Stimulated activated CD8-positive, alpha-beta memory T cell treated with anti-CD3 and anti-CD28 coated beads, Interleukin-12 subunit alpha, Interleukin-12 subunit beta, amount 100 ng/mL, for 1 hour (primary cell): ENCODE data around the gene TMEM128.
"Not testable (repeated sequence)": the region's sequence is repeated elsewhere in the genome, so short reads cannot be mapped to it uniquely, and the experiment has no call there.

ENCODE experiments used
- DNase-seq: peaks from one replicate; pipeline ENCODE4 v3.0.0-alpha.2; 2020; ENCODE audit warnings: low read depth

Gene TMEM128

GRCh38 chr4:4248029-4248884, at the start of gene TMEM128:
Gene TMEM128 (minus strand): TSS chr4:4248223. CDS start chr4:4248202, 21 bp downstream.
- DNase-seq, result peak; percentile 86

- DNase-seq, result no peak
Measured at GRCh38 chr4:4296283-4296846, 48.3 kb upstream of the TMEM128 start.

- no peak for DNase-seq
Measured at GRCh38 chr4:4293279-4293678, 45.3 kb upstream of the TMEM128 start.

DNA sequence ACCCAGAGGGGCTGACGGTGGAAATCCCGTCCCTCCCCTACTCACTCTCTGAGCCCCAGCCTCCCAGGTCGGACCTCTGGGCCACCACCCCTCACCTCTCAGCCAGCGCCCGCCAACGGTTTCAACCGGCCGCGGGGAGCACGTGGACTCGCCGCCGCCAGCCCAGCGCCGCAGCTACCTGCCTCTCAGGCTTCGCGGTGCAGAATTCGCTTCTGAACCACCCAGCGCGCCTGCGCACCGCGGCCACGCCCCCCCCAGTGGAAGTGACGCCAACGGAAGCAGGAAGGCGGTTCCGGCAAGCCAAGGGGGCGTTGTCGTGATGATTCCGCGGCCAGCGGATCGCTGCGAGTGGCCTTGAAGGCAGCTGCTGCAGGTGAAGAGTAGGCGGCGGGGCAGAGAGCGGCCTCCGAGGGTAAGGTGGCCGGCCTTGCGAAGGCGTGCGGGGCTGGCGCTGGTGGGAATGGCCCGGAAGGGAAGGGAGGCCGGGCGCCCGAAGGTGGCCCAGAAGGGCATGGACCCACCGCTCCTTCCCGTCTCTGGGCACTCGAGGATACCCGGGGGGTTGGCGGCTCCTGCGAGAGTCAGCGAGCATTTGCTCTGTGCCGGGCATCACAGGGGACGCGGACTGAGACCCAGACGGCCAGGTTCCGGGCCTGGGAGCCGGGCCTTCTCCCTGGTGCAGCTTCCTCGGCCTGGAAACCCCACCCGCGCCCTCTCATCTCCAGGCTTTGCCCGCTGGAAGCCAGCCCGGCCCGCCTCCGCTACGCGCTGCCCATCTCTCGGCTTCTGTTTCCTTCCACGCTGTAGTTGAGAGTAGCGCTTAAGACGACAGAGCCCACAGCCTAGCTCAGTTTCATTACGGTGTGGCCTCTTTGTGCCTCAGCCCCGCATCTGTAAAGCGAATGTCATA, 42.2 kb upstream of the TMEM128 start, which contains the start of the genes LYAR and ZBTB49:
LYAR (minus strand) TSS at position 214 of the 910 bp plus-strand sequence. CDS start 6,412 bp downstream, outside the sequence.
ZBTB49 (plus strand) TSS at position 311 of the 910 bp plus-strand sequence. CDS start 9,695 bp downstream, outside the sequence.
- peak; percentile 96 for DNase-seq

DNA sequence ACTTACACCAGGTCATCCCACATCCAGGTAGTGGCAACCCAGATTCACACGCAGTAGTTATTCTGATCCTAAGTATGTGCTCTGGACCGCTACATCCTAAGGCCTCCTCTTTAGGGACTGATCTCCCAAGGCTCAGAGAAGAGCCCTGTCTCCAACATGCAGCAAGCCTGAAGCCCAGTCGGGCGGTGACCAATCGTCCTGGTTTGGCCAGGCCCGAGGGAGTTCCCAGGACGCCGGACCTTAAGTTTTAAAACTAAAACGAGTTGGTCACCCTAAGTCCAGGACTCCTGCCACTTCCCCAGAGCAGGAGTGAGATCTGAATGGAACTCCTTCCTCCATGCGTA, 41.5 kb upstream of the TMEM128 start:
- DNase-seq, result no peak

- DNase-seq, result no peak
Measured at GRCh38 chr4:4289055-4289454, 41.0 kb upstream of the TMEM128 start.

GRCh38 chr4:4288098-4288497, 40.1 kb upstream of the TMEM128 start:
- DNase-seq, result no peak

DNA sequence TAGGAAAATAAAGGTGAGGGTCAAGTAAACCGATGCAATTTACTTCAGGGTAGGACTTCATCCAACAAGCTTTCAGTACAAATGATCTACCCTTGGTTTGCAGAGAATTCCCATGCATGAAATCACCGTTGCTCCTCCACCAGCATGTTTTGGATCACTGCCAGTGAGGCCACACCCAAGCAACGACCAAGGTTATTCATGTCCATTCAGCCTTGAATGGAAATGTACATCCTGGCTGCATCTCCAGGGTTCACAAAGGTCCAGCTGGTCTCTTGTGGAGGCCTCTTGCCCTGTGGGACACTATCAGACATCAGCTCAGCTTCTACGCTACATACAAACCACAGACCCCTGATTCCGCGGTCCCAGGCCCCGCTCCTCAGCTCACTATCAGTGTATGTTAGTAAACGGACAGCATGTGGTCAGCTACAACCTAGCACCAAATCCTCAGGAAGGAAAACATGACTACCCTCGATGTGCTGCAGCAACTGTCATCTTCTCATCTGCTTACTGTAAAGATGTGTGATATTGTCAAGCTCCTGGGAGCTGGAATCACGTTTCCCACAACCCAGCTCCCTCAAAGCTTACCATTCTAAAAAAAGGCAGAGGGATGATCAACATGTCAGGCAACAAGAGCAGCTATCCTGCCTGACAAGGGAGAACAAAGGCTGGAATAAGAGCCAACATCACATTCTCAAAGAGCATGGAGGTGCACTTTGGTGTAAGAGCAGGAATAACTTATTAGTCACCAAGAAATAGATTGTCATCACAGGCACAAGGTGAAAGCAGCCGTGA, 37.0 kb upstream of the TMEM128 start:
- no peak for DNase-seq

DNA sequence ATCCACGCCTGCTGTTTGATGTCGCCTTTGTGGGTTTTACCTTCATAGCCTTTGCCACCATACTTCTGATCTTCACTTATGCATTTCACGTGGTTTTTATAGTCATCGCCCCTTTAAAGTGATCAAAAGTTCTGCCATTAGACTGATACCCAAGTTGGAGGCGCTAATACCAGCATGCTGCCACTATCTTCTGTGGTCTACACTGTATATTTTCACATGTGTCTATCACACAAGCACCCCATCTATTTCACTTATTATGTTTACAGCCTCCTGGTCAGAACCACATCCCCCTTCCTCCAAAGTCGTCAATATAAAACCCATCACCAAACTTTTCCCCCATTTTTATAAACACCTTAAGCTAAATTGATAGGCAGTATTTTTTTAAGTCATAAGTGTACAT, 33.8 kb upstream of the TMEM128 start:
- DNase-seq, result no peak

DNA sequence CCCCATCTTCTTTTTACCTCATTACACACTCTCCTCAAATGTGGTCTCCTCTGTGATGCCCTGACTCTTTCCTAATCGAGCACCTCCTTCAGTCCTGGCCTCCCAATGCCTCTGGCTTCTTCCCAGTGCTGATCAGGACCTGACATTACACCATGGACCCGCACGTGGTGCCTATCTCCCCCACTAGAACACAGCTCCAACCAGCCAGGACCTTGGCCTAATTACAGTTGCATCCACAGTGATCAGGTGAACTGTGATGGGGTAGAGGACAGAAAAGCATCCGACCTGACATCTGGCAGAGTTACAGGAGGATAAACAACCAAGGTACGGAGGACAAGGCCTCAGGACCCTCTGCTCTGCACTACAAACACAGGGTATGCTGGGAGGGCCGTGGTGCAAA, 29.5 kb upstream of the TMEM128 start:
- DNase-seq, result no peak

DNA sequence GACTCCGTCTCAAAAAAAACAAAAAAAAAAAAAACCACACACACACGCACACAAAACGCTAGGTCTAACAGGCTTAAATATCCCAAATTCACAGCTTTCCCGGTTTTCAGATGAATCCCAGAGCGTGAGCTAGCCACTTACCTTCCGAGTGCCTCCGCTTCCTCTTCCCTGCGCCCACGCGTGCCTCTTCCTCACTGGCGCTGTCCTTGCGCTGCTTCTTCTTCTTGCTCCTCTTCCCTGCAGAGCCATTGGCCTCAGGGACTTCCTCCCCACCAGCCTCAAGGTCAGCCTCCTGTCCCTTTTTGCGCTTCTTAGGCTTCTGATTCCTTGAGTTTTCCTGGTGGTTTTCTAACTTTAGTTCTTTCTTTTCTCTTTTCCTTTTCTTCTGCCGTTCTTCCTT, 26.2 kb upstream of the TMEM128 start:
- DNase-seq, result no peak

DNA sequence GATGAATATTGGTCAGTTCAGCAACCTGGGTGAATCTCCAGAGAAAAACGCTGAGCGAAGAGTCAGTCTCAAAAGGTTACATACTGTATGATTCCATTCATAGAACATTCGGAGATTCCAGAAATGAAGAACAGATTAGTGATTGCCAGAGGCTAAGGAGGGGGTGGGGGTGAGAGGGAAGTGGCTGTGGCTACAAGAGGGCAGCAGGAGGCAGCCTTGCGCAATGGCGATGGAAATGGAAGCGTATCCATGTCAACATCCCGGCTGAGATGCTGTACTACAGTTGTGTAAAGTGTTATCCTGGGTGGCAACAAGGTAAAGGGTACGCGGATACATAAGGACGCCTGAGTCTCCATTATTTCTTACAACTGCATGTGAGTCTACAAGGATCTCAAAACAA, 23.9 kb upstream of the TMEM128 start:
- no peak for DNase-seq

GRCh38 chr4:4270529-4270928, 22.5 kb upstream of the TMEM128 start:
- no peak for DNase-seq

DNA sequence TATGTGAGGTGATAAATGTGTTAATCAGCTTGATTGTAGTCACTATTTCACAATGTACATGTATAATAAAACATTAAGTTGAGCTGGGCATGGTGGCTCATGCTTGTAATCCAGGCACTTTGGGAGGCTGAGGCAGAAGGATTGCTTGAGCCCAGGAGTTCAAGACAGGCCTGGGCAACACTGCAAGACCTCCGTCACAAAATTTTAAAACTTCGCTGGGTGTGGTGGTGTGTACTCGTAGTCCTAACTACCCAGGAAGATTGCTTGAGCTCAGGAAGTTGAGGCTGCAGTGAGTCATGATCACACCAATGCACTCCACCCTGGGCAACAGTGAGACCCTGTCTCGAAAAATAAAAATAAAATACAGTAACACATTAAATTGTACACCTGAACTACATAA, 21.8 kb upstream of the TMEM128 start:
- DNase-seq, result peak; percentile 7

GRCh38 chr4:4269331-4269731, 21.3 kb upstream of the TMEM128 start:
- peak; percentile 18 for DNase-seq

DNA sequence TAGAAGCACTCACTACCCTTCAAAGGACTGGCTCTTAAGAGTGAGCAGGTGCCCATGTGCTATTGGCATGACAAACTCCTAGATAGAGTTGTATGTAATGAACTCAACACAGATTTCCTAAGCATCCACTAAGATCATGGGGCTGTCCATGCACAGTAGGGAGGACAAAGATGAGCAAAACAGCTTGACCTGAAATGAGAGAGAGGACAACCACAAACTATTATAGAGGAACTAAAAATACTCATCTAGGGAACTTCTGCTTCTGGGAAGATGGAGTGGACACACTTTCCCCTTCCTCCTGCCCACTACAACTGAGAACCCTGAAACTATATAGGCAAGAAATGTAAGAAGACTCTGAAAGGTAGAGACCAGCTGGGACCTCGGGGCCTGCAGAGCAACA, 20.8 kb upstream of the TMEM128 start:
- no peak for DNase-seq

GRCh38 chr4:4267981-4268380, 20.0 kb upstream of the TMEM128 start:
- DNase-seq, result no peak

DNA sequence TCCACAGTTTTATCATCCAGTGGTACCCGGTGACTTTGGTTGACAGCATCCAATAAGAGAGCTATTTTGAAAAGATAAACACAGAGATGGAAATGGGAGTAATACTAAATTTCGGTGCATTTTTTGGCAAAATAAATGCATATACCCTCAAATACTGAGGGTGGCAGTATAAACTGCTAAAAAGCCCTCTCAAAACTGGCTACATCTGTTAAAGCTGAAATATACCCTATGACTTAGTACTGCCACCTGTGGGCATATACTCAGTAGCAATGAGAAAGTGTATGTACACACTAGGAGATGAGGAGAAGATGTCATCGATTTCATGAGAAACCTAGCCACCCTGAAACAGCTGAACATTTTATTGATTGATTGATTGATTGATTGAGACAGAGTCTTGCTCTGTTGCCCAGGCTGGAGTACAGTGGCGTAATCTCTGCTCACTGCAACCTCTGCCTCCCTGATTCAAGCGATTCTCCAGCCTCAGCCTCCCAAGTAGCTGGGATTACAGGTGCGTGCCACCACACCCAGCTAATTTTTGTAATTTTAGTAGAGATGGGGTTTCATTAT, 12.2 kb upstream of the TMEM128 start:
- no peak for DNase-seq

DNA sequence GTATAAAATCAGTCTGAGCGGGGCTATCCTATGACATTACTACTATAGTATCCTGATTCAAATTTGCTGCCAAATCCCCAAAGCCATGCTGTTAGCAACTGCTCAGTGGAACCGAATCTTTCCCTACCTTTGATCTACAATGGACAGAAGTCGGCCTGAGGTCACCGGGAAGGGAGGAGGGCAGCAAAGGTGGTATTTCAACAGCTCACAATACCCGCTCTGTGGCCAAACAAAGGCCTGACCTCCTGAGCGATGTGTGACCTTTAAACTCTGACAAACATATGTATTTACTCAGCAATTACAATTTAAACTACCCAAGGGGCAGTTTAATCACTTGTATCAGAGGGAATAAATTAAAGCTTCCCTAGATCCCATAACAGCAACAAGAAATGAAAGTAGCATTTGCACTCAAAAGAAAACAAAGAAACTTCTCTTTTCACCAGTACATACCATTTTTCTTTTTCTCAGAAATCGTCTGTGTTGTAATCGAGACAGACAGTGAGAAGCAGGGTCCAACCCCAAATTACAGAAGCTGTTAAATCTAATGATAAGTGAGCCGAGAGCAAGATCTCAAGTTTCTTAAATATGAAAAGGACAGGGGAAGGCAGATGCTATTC, 11.6 kb upstream of the TMEM128 start:
- no peak for DNase-seq

DNA sequence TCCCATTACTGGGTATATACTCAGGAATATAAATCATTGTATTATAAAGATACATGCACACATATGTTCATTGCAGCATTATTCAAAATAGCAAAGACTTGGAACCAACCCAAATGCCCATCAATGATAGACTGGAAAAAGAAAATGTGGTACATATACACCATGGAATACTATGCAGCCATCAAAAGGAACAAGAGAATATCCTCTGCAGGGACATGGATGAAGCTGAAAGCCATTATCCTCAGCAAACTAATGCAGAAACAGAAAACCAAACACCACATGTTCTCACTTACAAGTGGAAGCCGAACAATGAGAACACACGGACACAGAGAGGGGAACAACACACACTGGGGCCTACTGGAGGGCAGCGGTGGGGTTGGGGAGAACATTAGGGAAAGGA, 9.7 kb upstream of the TMEM128 start:
- not testable (repeated sequence) for DNase-seq

DNA sequence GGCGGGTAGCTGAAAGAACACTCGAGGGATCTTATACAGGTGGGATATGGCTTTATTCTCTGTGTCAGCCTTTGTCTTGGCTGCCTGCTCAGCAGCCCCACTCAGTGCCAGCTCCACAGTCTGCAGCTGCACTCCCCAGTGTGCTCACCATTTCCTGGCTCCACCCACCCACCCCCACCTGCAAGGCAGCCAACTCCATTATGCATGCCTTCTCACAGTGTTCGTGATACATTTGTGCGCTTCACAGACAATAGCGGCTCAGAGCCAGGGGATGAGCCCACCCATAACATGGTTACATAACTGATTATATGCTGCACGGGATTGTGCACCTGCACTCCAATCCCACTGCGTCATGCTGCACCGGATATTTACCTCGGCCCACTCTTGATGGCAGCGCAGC, 8.8 kb upstream of the TMEM128 start:
- no peak for DNase-seq
